Loucy (cell line): Measurements from ENCODE around the gene RSBN1.

ENCODE experiments used
- CTCF ChIP-seq: fragments of 200-600 bp; sonication (generic); conservative IDR thresholded peaks from 2 replicates; pipeline ENCODE4 v1.5.1; 2014; ENCODE audit warnings: mild to moderate bottlenecking, antibody characterized with exemption, low read length
- EZH2phosphoT487 ChIP-seq: fragments of 200-600 bp; IDR thresholded peaks from 2 replicates; pipeline ENCODE4 v1.6.1; 2018; ENCODE audit warnings: antibody characterized with exemption, mild to moderate bottlenecking, moderate library complexity, borderline replicate concordance

GRCh38 chr1:113759333-113760101, 52.8 kb downstream of the RSBN1 start, which contains the start of gene PHTF1:
- TF ChIP-seq CTCF (no peak), EZH2phosphoT487 (no peak)
